OCI-LY3 (cell line): ENCODE measurements around the gene EYS.

Experiments used
- EZH2phosphoT487 ChIP-seq: fragments of 200-600 bp; shearing (Covaris generic); IDR thresholded peaks from 2 replicates; pipeline ENCODE4 v1.6.1; 2018; ENCODE audit warnings: antibody characterized with exemption, mixed run types, low read depth
- TF ChIP-seq, protein P1 (sequence below): fragments of 200-600, 300-600 bp; sonication (generic); IDR thresholded peaks from 2 replicates; pipeline ENCODE4 v1.5.1; 2014; ENCODE audit warnings: antibody characterized with exemption, low read length, low read depth

GRCh38 chr6:65646544-65646943 is 60.5 kb downstream of the EYS start:
- TF ChIP-seq, protein P1, sequence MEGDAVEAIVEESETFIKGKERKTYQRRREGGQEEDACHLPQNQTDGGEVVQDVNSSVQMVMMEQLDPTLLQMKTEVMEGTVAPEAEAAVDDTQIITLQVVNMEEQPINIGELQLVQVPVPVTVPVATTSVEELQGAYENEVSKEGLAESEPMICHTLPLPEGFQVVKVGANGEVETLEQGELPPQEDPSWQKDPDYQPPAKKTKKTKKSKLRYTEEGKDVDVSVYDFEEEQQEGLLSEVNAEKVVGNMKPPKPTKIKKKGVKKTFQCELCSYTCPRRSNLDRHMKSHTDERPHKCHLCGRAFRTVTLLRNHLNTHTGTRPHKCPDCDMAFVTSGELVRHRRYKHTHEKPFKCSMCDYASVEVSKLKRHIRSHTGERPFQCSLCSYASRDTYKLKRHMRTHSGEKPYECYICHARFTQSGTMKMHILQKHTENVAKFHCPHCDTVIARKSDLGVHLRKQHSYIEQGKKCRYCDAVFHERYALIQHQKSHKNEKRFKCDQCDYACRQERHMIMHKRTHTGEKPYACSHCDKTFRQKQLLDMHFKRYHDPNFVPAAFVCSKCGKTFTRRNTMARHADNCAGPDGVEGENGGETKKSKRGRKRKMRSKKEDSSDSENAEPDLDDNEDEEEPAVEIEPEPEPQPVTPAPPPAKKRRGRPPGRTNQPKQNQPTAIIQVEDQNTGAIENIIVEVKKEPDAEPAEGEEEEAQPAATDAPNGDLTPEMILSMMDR = no peak
- TF ChIP-seq EZH2phosphoT487 = no peak
